Fibroblast of lung (primary cell): ENCODE data around the gene PEBP1. TPM values are rescaled to one million over a fixed set of nuclear protein-coding genes. Genes with fewer than 3 reads are reported as not detected.

ENCODE experiments used
- DNase-seq, 2 donors: peaks; one replicate each; pipeline versions ENCODE4 v3.0.0 to v3.0.0-alpha.2; 2010; ENCODE audit warnings: low read depth in 2 of 2
- H2AFZ ChIP-seq: 2 replicates; pipeline ENCODE4 v1.5.1; 2012; ENCODE audit warnings: low read length, control low read depth, inconsistent platforms
- H3K27ac ChIP-seq: 2 replicates; pipeline ENCODE4 v1.5.1; 2011; ENCODE audit warnings: low read length, control low read depth; ENCODE audit not compliant: insufficient read depth
- H3K27me3 ChIP-seq: 2 replicates; pipeline ENCODE4 v1.5.1; 2011; ENCODE audit warnings: mild to moderate bottlenecking, low read length; ENCODE audit not compliant: control insufficient read depth, insufficient read depth
- H3K36me3 ChIP-seq: 2 replicates; pipeline ENCODE4 v1.5.1; 2011; ENCODE audit warnings: low read length; ENCODE audit not compliant: control insufficient read depth, insufficient read depth
- H3K4me1 ChIP-seq: 2 replicates; pipeline ENCODE4 v1.5.1; 2011; ENCODE audit warnings: low read length; ENCODE audit not compliant: control insufficient read depth, insufficient read depth; ENCODE audit errors: extremely low read depth
- H3K4me2 ChIP-seq: 2 replicates; pipeline ENCODE4 v1.5.1; 2011; ENCODE audit warnings: low read length, control low read depth; ENCODE audit not compliant: insufficient read depth; ENCODE audit errors: extremely low read depth
- H3K4me3 ChIP-seq, 4 experiments: fragments of 200-600 bp in 1 of 4; sonication (generic) in 1 of 4; replicated peaks in 1 of 4; 2 replicates each; pipeline ENCODE4 v1.5.1; 2011 to 2016; ENCODE audit warnings: low read length in 4 of 4, low read depth in 3 of 4, mild to moderate bottlenecking in 3 of 4, control low read depth in 2 of 4, inconsistent platforms in 1 of 4, mixed read lengths in 1 of 4; ENCODE audit not compliant: insufficient read depth in 1 of 4; ENCODE audit errors: control extremely low read depth in 1 of 4
- H3K79me2 ChIP-seq: 2 replicates; pipeline ENCODE4 v1.5.1; 2012; ENCODE audit warnings: mild to moderate bottlenecking, low read length, inconsistent platforms; ENCODE audit not compliant: control insufficient read depth, insufficient read depth
- H3K9ac ChIP-seq: 2 replicates; pipeline ENCODE4 v1.5.1; 2011; ENCODE audit warnings: mild to moderate bottlenecking, low read length, control low read depth; ENCODE audit not compliant: insufficient read depth
- H3K9me3 ChIP-seq: 2 replicates; pipeline ENCODE4 v1.5.1; 2012; ENCODE audit warnings: low read depth, low read length; ENCODE audit not compliant: control insufficient read depth, insufficient read depth
- H4K20me1 ChIP-seq: 2 replicates; pipeline ENCODE4 v1.5.1; 2011; ENCODE audit warnings: low read length; ENCODE audit not compliant: control insufficient read depth, insufficient read depth; ENCODE audit errors: extremely low read depth
- EZH2 ChIP-seq: IDR thresholded peaks from 2 replicates; pipeline ENCODE4 v1.5.1; 2012; ENCODE audit warnings: low read length, control low read depth, mild to moderate bottlenecking; ENCODE audit errors: missing control alignments
- polyA plus RNA-seq, 2 donors: library from polyadenylated mRNA; depleted of rRNA in 1 of 2; stranded (reverse) in 1 of 2; unstranded in 1 of 2; fragments of >200 nt; gene quantifications; 2 replicates each; pipeline ENCODE4 v1.2.1, GENCODE V29; 2011 to 2012; ENCODE audit warnings: missing spikeins in 1 of 2
- total RNA-seq: library from RNA; depleted of rRNA; stranded (reverse); fragments of >200 nt; gene quantifications from 2 replicates; pipeline ENCODE4 v1.2.1, GENCODE V29; 2014
- TF ChIP-seq, protein P1 (sequence below), 2 donors: IDR thresholded peaks in 1 of 2; conservative IDR thresholded peaks in 1 of 2; 1 replicate in 1 of 2; 2 replicates in 1 of 2; pipeline ENCODE4 v1.5.1; 2011 to 2012; ENCODE audit warnings: low read length in 2 of 2, control low read depth in 1 of 2, inconsistent platforms in 1 of 2, low read depth in 1 of 2, mild to moderate bottlenecking in 1 of 2

The PEBP1 gene
- total and polyA plus RNA-seq, 2 donors (not counting 1 experiment from before 2014, with no cell fraction given) = 193 to 290 TPM

DNA sequence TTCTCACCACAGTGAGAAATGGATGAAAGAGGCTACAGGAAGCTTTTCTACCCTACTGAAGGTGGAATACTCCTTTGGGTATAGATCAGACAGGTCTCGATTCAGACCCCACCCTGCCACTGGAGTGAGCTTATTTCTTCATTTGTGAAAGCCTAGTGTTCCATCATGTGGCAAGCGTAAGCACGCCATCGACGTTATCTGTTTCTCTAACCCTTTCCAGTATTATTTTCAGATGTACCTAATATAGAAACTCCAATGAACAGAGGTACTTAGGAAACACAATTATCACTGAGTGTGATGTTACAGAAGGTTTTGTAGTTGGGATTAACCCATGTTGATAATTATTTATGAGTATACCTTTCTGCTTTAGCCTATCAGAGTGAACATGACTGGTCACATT lies 12.4 kb downstream of the PEBP1 start:
- no peak overlapping the region for H3K4me3 ChIP-seq
- no peaks in the 10 kb centered on the region for H3K27me3 ChIP-seq
- H3K79me2 ChIP-seq = no peaks in the 10 kb centered on the region
- H3K27ac ChIP-seq = no peak overlapping the region
- H3K9me3 ChIP-seq = no peaks in the 10 kb centered on the region
- no peak overlapping the region for H3K9ac ChIP-seq
- no peak overlapping the region for H3K4me2 ChIP-seq
- no peak overlapping the region for H2AFZ ChIP-seq
- peaks cover 14% of the 10 kb centered on the region for H3K36me3 ChIP-seq
- TF ChIP-seq EZH2 = no peak
- TF ChIP-seq, protein P1, sequence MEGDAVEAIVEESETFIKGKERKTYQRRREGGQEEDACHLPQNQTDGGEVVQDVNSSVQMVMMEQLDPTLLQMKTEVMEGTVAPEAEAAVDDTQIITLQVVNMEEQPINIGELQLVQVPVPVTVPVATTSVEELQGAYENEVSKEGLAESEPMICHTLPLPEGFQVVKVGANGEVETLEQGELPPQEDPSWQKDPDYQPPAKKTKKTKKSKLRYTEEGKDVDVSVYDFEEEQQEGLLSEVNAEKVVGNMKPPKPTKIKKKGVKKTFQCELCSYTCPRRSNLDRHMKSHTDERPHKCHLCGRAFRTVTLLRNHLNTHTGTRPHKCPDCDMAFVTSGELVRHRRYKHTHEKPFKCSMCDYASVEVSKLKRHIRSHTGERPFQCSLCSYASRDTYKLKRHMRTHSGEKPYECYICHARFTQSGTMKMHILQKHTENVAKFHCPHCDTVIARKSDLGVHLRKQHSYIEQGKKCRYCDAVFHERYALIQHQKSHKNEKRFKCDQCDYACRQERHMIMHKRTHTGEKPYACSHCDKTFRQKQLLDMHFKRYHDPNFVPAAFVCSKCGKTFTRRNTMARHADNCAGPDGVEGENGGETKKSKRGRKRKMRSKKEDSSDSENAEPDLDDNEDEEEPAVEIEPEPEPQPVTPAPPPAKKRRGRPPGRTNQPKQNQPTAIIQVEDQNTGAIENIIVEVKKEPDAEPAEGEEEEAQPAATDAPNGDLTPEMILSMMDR (conservative IDR thresholded peaks at IDR 0.05 in 1 of 2, IDR thresholded peaks at IDR 0.05 in 1 of 2; ENCODE audit: low read depth in 1 of 2, low read length in 2 of 2) = no peak
- no peaks in the 10 kb centered on the region for H3K4me1 ChIP-seq
- DNase-seq = no peak
- H4K20me1 ChIP-seq = no peaks in the 10 kb centered on the region

DNA sequence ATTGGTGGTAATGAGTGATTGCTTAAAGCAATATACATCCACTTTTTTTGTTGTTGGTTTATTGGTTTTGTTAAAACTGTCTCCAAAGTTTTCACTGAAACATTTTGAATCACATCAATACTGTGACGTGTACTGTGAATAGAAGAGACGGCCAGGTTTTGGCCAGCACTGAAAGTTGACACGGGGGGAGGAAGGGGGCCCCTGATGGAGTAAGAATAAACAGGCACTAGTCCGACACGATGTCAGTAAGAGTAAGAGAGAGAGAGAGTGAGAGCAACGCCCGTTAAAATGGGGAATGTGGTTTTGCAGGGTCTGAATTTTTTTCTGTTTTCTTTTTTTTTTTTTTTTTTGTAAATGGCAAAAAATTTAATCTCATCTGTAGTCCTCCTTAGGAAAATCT lies 14.7 kb downstream of the PEBP1 start:
- Histone ChIP-seq H2AFZ (no peak overlapping the region), H3K9ac (no peak overlapping the region), H3K4me3 (no peak overlapping the region), H3K4me1 (no peaks in the 10 kb centered on the region), H3K9me3 (no peaks in the 10 kb centered on the region), H3K36me3 (peaks cover 10% of the 10 kb centered on the region), H3K27me3 (no peaks in the 10 kb centered on the region), H3K4me2 (no peak overlapping the region), H4K20me1 (no peaks in the 10 kb centered on the region), H3K79me2 (no peaks in the 10 kb centered on the region), H3K27ac (no peak overlapping the region)
- no peak for TF ChIP-seq EZH2
- TF ChIP-seq, protein P1 (conservative IDR thresholded peaks at IDR 0.05 in 1 of 2, IDR thresholded peaks at IDR 0.05 in 1 of 2; ENCODE audit: low read depth in 1 of 2, low read length in 2 of 2) = no peak
- no peak for DNase-seq

DNA sequence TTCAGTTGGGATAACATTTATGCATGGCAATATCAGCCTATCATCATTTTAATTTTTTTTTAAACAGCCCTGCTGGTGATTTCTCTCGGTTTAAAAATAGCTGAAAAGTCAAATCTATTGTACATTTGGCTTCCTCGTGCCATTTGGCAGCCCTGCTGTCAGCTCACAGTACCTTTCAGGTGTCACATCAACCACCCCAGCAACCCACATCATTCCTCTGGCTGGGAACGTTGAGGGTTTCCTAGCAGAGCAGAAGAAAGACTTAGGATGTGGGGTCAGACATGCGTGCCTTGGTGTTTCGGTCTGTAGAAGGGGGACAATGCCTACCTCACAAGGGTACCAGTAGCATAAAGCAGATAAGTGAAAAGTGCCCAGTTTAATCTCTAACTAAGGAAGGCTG lies 15.8 kb downstream of the PEBP1 start:
- Histone ChIP-seq H3K4me1 (no peaks in the 10 kb centered on the region), H3K9ac (no peak overlapping the region), H3K4me2 (no peak overlapping the region), H3K79me2 (no peaks in the 10 kb centered on the region), H3K4me3 (no peak overlapping the region), H3K27me3 (no peaks in the 10 kb centered on the region), H3K27ac (no peak overlapping the region), H3K36me3 (peaks cover 11% of the 10 kb centered on the region), H2AFZ (no peak overlapping the region), H3K9me3 (no peaks in the 10 kb centered on the region), H4K20me1 (no peaks in the 10 kb centered on the region)
- TF ChIP-seq, protein P1 (conservative IDR thresholded peaks at IDR 0.05 in 1 of 2, IDR thresholded peaks at IDR 0.05 in 1 of 2; ENCODE audit: low read depth in 1 of 2, low read length in 2 of 2) = no peak
- no peak for TF ChIP-seq EZH2
- no peak for DNase-seq
